Panc1 (cell line): ENCODE results near the gene SLC13A1. TPM values are rescaled to one million over a fixed set of nuclear protein-coding genes. Genes with fewer than 3 reads are reported as not detected.

ENCODE experiments used
- ATAC-seq: fragments of 200-7000 bp; cut with Tn5 transposase; 2 replicates; pipeline ENCODE4 v1.9.1; 2020; ENCODE audit warnings: mild to moderate bottlenecking, moderate library complexity
- BruUV-seq: library from RNA; stranded (reverse); fragments of 400-500 nt; replicated peaks from 2 replicates; lab custom pipeline; 2021; lab: Mats Ljungman, UMichigan
- CTCF ChIA-PET: fragments of 300-600 bp; sonication (Branson Sonifier 250); formaldehyde crosslinking; loops from one replicate; lab custom pipeline; 2022; ENCODE audit warnings: antibody characterized with exemption; lab: Charles Lee
- POLR2A ChIA-PET: fragments of 300-600 bp; sonication (Branson Sonifier 250); formaldehyde crosslinking; loops from one replicate; lab custom pipeline; 2022; ENCODE audit warnings: antibody characterized with exemption; lab: Charles Lee
- DNase-seq: peaks from one replicate; pipeline ENCODE4 v3.0.0-alpha.2; 2010; ENCODE audit warnings: low read depth, low spot score
- H3K27ac ChIP-seq: 2 replicates; pipeline ENCODE4 v1.5.1; 2011; ENCODE audit warnings: mild to moderate bottlenecking, low read length, inconsistent platforms
- H3K27me3 ChIP-seq: fragments of 200-500 bp; sonication (Bioruptor generic); 2 replicates; pipeline ENCODE4 v1.6.0; 2014; ENCODE audit warnings: low read length, inconsistent platforms; ENCODE audit not compliant: control insufficient read depth, insufficient read depth
- H3K36me3 ChIP-seq: fragments of 200-500 bp; sonication (Bioruptor generic); 2 replicates; pipeline ENCODE4 v1.5.1; 2014; ENCODE audit warnings: inconsistent platforms, mild to moderate bottlenecking, low read length, moderate library complexity; ENCODE audit not compliant: control insufficient read depth, insufficient read depth
- H3K4me1 ChIP-seq: 2 replicates; pipeline ENCODE4 v1.5.1; 2011; ENCODE audit warnings: inconsistent platforms, mild to moderate bottlenecking, low read length, moderate library complexity; ENCODE audit not compliant: control insufficient read depth, insufficient read depth
- H3K4me3 ChIP-seq, 2 experiments: 2 replicates each; pipeline ENCODE4 v1.5.1; 2011 to 2012; ENCODE audit warnings: low read depth in 2 of 2, low read length in 2 of 2, mild to moderate bottlenecking in 2 of 2, inconsistent platforms in 1 of 2, moderate library complexity in 1 of 2
- H3K9me3 ChIP-seq: fragments of 200-500 bp; sonication (Bioruptor generic); 2 replicates; pipeline ENCODE4 v1.5.1; 2014; ENCODE audit warnings: low read depth, mild to moderate bottlenecking, inconsistent platforms, low read length, moderate library complexity; ENCODE audit not compliant: control insufficient read depth, insufficient read depth
- CTCF ChIP-seq: fragments of 450-650 bp; IDR thresholded peaks from 2 replicates; pipeline ENCODE4 v1.5.1; 2017; ENCODE audit warnings: mild to moderate bottlenecking
- POLR2AphosphoS5 ChIP-seq: IDR thresholded peaks from 2 replicates; pipeline ENCODE4 v1.6.1; 2012; ENCODE audit warnings: mild to moderate bottlenecking, low read depth, low read length, moderate library complexity
- REST ChIP-seq, 2 experiments: IDR thresholded peaks; 2 replicates each; pipeline ENCODE4 v1.6.1; 2011 to 2012; ENCODE audit warnings: low read depth in 2 of 2, control low read depth in 1 of 2, low read length in 1 of 2, mild to moderate bottlenecking in 1 of 2, moderate library complexity in 1 of 2; ENCODE audit not compliant: insufficient read depth in 1 of 2
- SIN3A ChIP-seq: IDR thresholded peaks from 2 replicates; pipeline ENCODE4 v1.6.1; 2012; ENCODE audit warnings: low read depth, mild to moderate bottlenecking, low read length, moderate library complexity, borderline replicate concordance; ENCODE audit not compliant: insufficient read depth
- TCF7L2 ChIP-seq: IDR thresholded peaks from 2 replicates; pipeline ENCODE4 v1.6.1; 2011; ENCODE audit warnings: mild to moderate bottlenecking, low read depth, low read length, inconsistent platforms
- in situ Hi-C: cut with HindIII; loops from 2 replicates; pipeline ENCODE4 v1.10.0; 2016; ENCODE audit warnings: low sequenced_read_pairs, low pct_unique_long_range_greater_than_20kb
- intact Hi-C: fragments of 100-400 bp; cut with micrococcal nuclease; formaldehyde crosslinking; loops from one replicate; pipeline ENCODE4 v1.10.0; 2022; ENCODE audit not compliant: unreplicated experiment
- total RNA-seq: library from RNA; stranded (reverse); gene quantifications from one replicate; pipeline ENCODE4 v1.2.1, GENCODE V29; 2021; ENCODE audit not compliant: unreplicated experiment

The SLC13A1 gene
- total RNA-seq, 1 experiment from 2014 or later, result not detected

GRCh38 chr7:123079021-123079420 lies 120.7 kb downstream of the SLC13A1 start:
- POLR2A ChIA-PET, result no interaction called here
- in situ Hi-C loops, result no loop called here
- no peak for DNase-seq

DNA sequence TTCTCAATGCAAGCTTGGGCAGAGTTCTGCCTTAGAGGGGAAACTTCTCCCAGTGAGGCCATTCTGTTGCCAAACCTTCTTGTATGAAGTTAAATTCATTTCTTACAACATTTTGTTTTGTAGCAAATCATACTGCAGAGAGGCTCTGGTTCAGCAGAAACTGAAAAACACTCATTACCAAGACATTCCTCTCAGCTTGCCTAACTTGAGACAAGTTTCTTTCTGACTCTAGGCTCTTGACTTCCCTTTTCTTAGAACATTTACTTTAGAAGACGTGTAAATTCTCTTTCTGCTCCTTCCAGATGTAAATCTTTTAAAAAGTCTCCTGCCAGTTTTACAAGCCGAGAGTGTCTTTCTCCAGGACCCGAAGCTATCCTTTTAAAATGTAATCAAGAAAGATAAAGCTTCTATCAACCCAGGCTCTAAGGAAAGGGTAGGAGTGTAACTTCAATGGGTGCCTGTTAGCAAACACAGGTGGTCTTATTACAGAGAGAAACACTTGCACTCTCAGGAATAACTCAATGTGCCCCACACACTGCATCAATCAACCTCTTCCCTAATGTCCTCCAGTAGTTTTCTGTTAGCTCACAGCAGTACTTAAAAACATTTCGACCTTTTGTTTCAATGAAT lies 123.8 kb downstream of the SLC13A1 start:
- in situ Hi-C loops (no loop called here), intact Hi-C loops (loop anchor here (10.0 kb wide), 1 partner anchor 289 kb away; no protein-coding TSS in a partner anchor)
- Histone ChIP-seq H3K27ac (no peak overlapping the region), H3K9me3 (no peaks in the 10 kb centered on the region), H3K4me1 (no peaks in the 10 kb centered on the region), H3K4me3 (no peak overlapping the region), H3K27me3 (no peaks in the 10 kb centered on the region), H3K36me3 (no peaks in the 10 kb centered on the region)
- ATAC-seq, result no peak
- no peak for TF ChIP-seq SIN3A
- TF ChIP-seq TCF7L2, result no peak
- TF ChIP-seq POLR2AphosphoS5, result no peak
- no peak for TF ChIP-seq CTCF
- TF ChIP-seq REST (IDR thresholded peaks at IDR 0.05; ENCODE audit: insufficient read depth in 1 of 2, low read depth in 2 of 2, low read length in 1 of 2), result no peak
- ChIA-PET CTCF (no interaction called here), POLR2A (no interaction called here)
- no peak for DNase-seq
- no TSS peak for BruUV-seq

More at GRCh38 chr7:123079021-123079420, 120.7 kb downstream of the SLC13A1 start:
- no peaks in the 10 kb centered on the region for H3K9me3 ChIP-seq
- H3K36me3 ChIP-seq, result no peaks in the 10 kb centered on the region
- TF ChIP-seq TCF7L2 (no peak), SIN3A (no peak), REST (IDR thresholded peaks at IDR 0.05; ENCODE audit: insufficient read depth in 1 of 2, low read depth in 2 of 2, low read length in 1 of 2) (no peak), CTCF (no peak)
- no peak overlapping the region for H3K4me3 ChIP-seq
- ATAC-seq, result no peak
- CTCF ChIA-PET, result no interaction called here
- no peaks in the 10 kb centered on the region for H3K27me3 ChIP-seq
- H3K4me1 ChIP-seq, result no peaks in the 10 kb centered on the region
- no TSS peak for BruUV-seq
- H3K27ac ChIP-seq, result no peak overlapping the region
- intact Hi-C loops, result loop anchor here (10.0 kb wide), 1 partner anchor 286 kb away; no protein-coding TSS in a partner anchor
